Activated CD8-positive, alpha-beta memory T cell treated with anti-CD3 and anti-CD28 coated beads for 1 hour (primary cell): ENCODE results near the gene STK32A.
"Not testable (repeated sequence)": the region's sequence is repeated elsewhere in the genome, so short reads cannot be mapped to it uniquely, and the experiment has no call there.

Experiments
- DNase-seq, 2 donors: peaks; one replicate each; pipeline ENCODE4 v3.0.0-alpha.2; 2020; ENCODE audit warnings: low read depth in 1 of 2; ENCODE audit errors: extremely low read depth in 1 of 2

Gene STK32A

GRCh38 chr5:147341345-147341744 lies 106.5 kb downstream of the STK32A start:
- DNase-seq: no peak

- no peak for DNase-seq
Observed at GRCh38 chr5:147344861-147345260, 110.0 kb downstream of the STK32A start.

- no peak for DNase-seq
Observed at GRCh38 chr5:147346006-147346561, 111.3 kb downstream of the STK32A start.

- no peak for DNase-seq
Observed at GRCh38 chr5:147348046-147348445, 113.2 kb downstream of the STK32A start.

- no peak for DNase-seq
Observed at GRCh38 chr5:147348451-147348850, 113.6 kb downstream of the STK32A start.

GRCh38 chr5:147349241-147349640 lies 114.4 kb downstream of the STK32A start:
- DNase-seq: no peak

- DNase-seq: no peak
Observed at GRCh38 chr5:147359101-147359500, 124.3 kb downstream of the STK32A start.

GRCh38 chr5:147359581-147359980 lies 124.8 kb downstream of the STK32A start:
- DNase-seq: no peak

- no peak for DNase-seq
Observed at GRCh38 chr5:147360816-147361215, 126.0 kb downstream of the STK32A start.

- no peak for DNase-seq
Observed at GRCh38 chr5:147361441-147362175, 126.8 kb downstream of the STK32A start.

GRCh38 chr5:147367381-147367780 lies 132.6 kb downstream of the STK32A start:
- DNase-seq: not testable (repeated sequence)

GRCh38 chr5:147369742-147370374 lies 135.0 kb downstream of the STK32A start:
- DNase-seq: no peak

- DNase-seq: no peak
Observed at GRCh38 chr5:147371290-147371689, 136.5 kb downstream of the STK32A start.

GRCh38 chr5:147372191-147372590 lies 137.4 kb downstream of the STK32A start:
- no peak for DNase-seq

- DNase-seq: no peak
Observed at GRCh38 chr5:147373328-147373727, 138.5 kb downstream of the STK32A start.

GRCh38 chr5:147375151-147375550 lies 140.3 kb downstream of the STK32A start:
- no peak for DNase-seq

- no peak for DNase-seq
Observed at GRCh38 chr5:147377682-147378081, 142.9 kb downstream of the STK32A start.

- DNase-seq: no peak
Observed at GRCh38 chr5:147381555-147381954, 146.7 kb downstream of the STK32A start.

GRCh38 chr5:147382776-147383175 lies 147.9 kb downstream of the STK32A start:
- DNase-seq: no peak

GRCh38 chr5:147384346-147385193 lies 149.7 kb downstream of the STK32A start:
- DNase-seq: no peak

GRCh38 chr5:147387109-147387508 lies 152.3 kb downstream of the STK32A start:
- DNase-seq: no peak
